Measurements from ENCODE around the gene VAT1L.

VAT1L gene

GRCh38 chr16:77788181-77789084 is at the start of gene VAT1L:
Gene VAT1L, plus strand, starts transcription at chr16:77788564. Its CDS starts 119 bp downstream, at chr16:77788683.
- DNase-seq = no peak

GRCh38 chr16:77738706-77739558 is 49.4 kb upstream of the VAT1L start:
- no peak for DNase-seq

GRCh38 chr16:77739559-77739892 is 48.8 kb upstream of the VAT1L start:
- no peak for DNase-seq

GRCh38 chr16:77744141-77744540 is 44.2 kb upstream of the VAT1L start:
- DNase-seq = no peak

GRCh38 chr16:77745972-77746371 is 42.4 kb upstream of the VAT1L start:
- no peak for DNase-seq

GRCh38 chr16:77748421-77749005 is 39.9 kb upstream of the VAT1L start:
- DNase-seq = no peak

GRCh38 chr16:77749415-77749814 is 38.9 kb upstream of the VAT1L start:
- DNase-seq = no peak

- no peak for DNase-seq
These were observed 30.3 kb upstream of the VAT1L start for GRCh38 chr16:77758046-77758445.

GRCh38 chr16:77758508-77758907 is 29.9 kb upstream of the VAT1L start:
- no peak for DNase-seq

GRCh38 chr16:77759201-77759600 is 29.2 kb upstream of the VAT1L start:
- DNase-seq = no peak

- DNase-seq = no peak
These were observed 28.5 kb upstream of the VAT1L start for GRCh38 chr16:77759821-77760220.

GRCh38 chr16:77760800-77761199 is 27.6 kb upstream of the VAT1L start:
- no peak for DNase-seq

GRCh38 chr16:77761204-77761603 is 27.2 kb upstream of the VAT1L start:
- DNase-seq = no peak

- no peak for DNase-seq
These were observed 26.1 kb upstream of the VAT1L start for GRCh38 chr16:77762262-77762661.

- no peak for DNase-seq
These were observed 24.4 kb upstream of the VAT1L start for GRCh38 chr16:77763994-77764393.

- no peak for DNase-seq
These were observed 21.2 kb upstream of the VAT1L start for GRCh38 chr16:77767211-77767610.

GRCh38 chr16:77767826-77768225 is 20.5 kb upstream of the VAT1L start:
- DNase-seq = no peak

- no peak for DNase-seq
These were observed 12.2 kb upstream of the VAT1L start for GRCh38 chr16:77775911-77776909.

- DNase-seq = no peak
These were observed 10.6 kb upstream of the VAT1L start for GRCh38 chr16:77777745-77778144.

GRCh38 chr16:77780378-77780837 is 8.0 kb upstream of the VAT1L start:
- DNase-seq = peak; percentile 69

- no peak for DNase-seq
These were observed 7.3 kb upstream of the VAT1L start for GRCh38 chr16:77781091-77781490.

- no peak for DNase-seq
These were observed 5.7 kb upstream of the VAT1L start for GRCh38 chr16:77782694-77783093.

Data from 8988T (cell line).